Kidney epithelial cell (primary cell): Measurements from ENCODE around the gene KLHDC1. TPM values are rescaled to one million over a fixed set of nuclear protein-coding genes. Genes with fewer than 3 reads are reported as not detected.

Source experiments
- DNase-seq: peaks from one replicate; pipeline ENCODE4 v3.0.0-alpha.2; 2010; ENCODE audit warnings: low read depth
- H3K27me3 ChIP-seq: 2 replicates; pipeline ENCODE4 v1.6.0; 2011; ENCODE audit warnings: low read length; ENCODE audit not compliant: control insufficient read depth, insufficient read depth
- H3K36me3 ChIP-seq: 2 replicates; pipeline ENCODE4 v1.5.1; 2011; ENCODE audit warnings: low read length; ENCODE audit not compliant: control insufficient read depth, insufficient read depth
- H3K4me3 ChIP-seq: 2 replicates; pipeline ENCODE4 v1.5.1; 2011; ENCODE audit warnings: low read depth, mild to moderate bottlenecking, control low read depth, low read length
- CTCF ChIP-seq: IDR thresholded peaks from 2 replicates; pipeline ENCODE4 v1.5.1; 2011; ENCODE audit warnings: mild to moderate bottlenecking, moderate library complexity, low read length, control low read depth, inconsistent platforms; ENCODE audit not compliant: insufficient read depth, poor library complexity, severe bottlenecking
- total RNA-seq: library from RNA; depleted of rRNA; stranded (reverse); fragments of >200 nt; gene quantifications from 2 replicates; pipeline ENCODE4 v1.2.3, GENCODE V29; 2015

KLHDC1 gene
- total RNA-seq, 1 donor from 2014 or later, result 0.54 TPM

- no peak for DNase-seq
- Histone ChIP-seq H3K4me3 (no peak overlapping the region), H3K36me3 (no peaks in the 10 kb centered on the region), H3K27me3 (no peaks in the 10 kb centered on the region)
- TF ChIP-seq CTCF, result no peak
Measured at GRCh38 chr14:49754570-49755097, 61.7 kb downstream of the KLHDC1 start.

- H3K36me3 ChIP-seq, result no peaks in the 10 kb centered on the region
- no peak for TF ChIP-seq CTCF
- H3K4me3 ChIP-seq, result no peak overlapping the region
- H3K27me3 ChIP-seq, result no peaks in the 10 kb centered on the region
- no peak for DNase-seq
Measured at GRCh38 chr14:49755378-49755777, 62.5 kb downstream of the KLHDC1 start.

- Histone ChIP-seq H3K36me3 (no peaks in the 10 kb centered on the region), H3K4me3 (no peak overlapping the region), H3K27me3 (no peaks in the 10 kb centered on the region)
- TF ChIP-seq CTCF, result no peak
- DNase-seq, result no peak
Measured at GRCh38 chr14:49761839-49762551, 69.1 kb downstream of the KLHDC1 start.

- TF ChIP-seq CTCF, result no peak
- Histone ChIP-seq H3K27me3 (no peaks in the 10 kb centered on the region), H3K36me3 (no peaks in the 10 kb centered on the region), H3K4me3 (peak overlapping the region; percentile 63)
- no peak for DNase-seq
Measured at GRCh38 chr14:49766839-49767238, 73.9 kb downstream of the KLHDC1 start.

GRCh38 chr14:49767270-49767570 lies 74.3 kb downstream of the KLHDC1 start:
- H3K4me3 ChIP-seq, result peak overlapping the region; percentile 63
- H3K36me3 ChIP-seq, result no peaks in the 10 kb centered on the region
- TF ChIP-seq CTCF, result no peak
- no peak for DNase-seq
- H3K27me3 ChIP-seq, result no peaks in the 10 kb centered on the region
